NCI-H2227 treated with DMSO at 0.1 percent for 48 hours (cell line): ENCODE data around the gene COL27A1.
"Not testable (repeated sequence)": the region's sequence is repeated elsewhere in the genome, so short reads cannot be mapped to it uniquely, and the experiment has no call there.

Experiments
- DNase-seq: peaks from one replicate; lab custom pipeline; 2025; lab: John Stamatoyannopoulos, UW

The COL27A1 gene

DNA sequence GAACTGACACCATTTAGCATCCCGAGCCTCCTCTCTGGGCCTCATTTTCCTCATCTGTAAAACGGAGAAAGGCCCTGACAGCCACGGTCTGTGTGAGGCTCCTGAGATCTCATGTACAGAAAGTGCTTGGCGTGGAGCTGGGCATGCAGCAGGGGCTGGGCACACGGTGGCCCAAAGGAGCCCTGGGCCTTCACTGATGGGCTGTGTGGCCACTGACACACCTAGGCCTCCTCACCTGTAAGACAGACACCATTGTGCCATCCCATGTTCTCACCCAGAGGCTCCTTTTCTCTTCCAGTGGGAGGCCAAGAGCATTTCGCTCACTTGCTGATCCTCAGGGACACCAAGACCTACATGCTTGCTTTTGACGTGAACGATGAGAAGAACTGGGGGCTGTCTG lies 169.2 kb downstream of the COL27A1 start:
- no peak for DNase-seq

DNA sequence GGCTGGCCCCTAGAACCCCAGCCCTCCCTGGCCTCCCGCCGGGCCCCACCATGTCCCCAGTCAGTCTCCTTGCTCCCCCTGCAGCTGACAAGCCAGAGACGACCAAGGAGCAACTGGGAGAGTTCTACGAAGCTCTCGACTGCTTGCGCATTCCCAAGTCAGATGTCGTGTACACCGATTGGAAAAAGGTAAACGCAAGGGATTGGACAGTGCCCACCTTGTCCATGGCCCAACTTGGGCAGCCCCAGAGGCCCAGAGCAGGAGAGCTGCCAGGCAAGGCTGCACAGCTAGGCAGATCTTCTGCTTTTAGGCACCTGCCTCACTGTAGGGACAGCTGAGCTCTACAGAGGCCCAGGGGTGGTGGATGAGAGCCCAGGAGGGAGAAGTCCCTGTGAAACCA lies 169.6 kb downstream of the COL27A1 start:
- DNase-seq = not testable (repeated sequence)

GRCh38 chr9:114325684-114326254 lies 170.4 kb downstream of the COL27A1 start:
- not testable (repeated sequence) for DNase-seq

GRCh38 chr9:114327749-114328148 lies 172.4 kb downstream of the COL27A1 start:
- DNase-seq = no peak

GRCh38 chr9:114328357-114328820 lies 173.1 kb downstream of the COL27A1 start:
- not testable (repeated sequence) for DNase-seq

DNA sequence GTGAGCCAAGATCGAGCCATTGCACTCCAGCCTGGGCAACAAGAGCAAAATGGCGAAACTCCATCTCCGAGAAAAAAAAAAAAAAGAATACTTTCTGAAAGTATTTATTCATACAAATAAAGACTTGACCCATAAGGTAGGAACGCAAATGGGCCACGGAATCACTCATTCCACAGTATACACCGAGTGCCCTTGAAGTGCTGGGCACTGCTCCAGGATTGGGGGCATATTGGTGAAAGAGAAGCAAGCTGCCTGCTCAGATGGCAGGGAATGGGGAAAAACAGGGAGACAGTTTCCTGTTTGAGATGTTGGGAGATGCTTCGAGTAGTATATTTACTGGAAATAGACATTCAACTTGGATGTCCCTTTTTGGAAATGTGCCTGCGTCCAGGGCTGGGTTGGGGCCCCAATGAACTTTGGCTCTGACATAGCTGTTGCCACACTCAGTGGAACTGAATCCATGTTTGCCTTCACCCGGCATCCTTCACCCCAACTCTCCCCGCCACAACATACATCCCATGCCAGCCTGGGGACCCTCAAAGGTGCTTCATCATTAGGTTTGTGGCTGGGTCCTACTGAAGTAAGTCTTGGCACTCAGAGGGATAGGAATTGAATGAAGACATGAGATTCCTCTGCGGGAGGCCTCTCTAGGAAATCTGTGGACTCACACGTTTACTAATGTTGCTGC lies 173.7 kb downstream of the COL27A1 start:
- not testable (repeated sequence) for DNase-seq

DNA sequence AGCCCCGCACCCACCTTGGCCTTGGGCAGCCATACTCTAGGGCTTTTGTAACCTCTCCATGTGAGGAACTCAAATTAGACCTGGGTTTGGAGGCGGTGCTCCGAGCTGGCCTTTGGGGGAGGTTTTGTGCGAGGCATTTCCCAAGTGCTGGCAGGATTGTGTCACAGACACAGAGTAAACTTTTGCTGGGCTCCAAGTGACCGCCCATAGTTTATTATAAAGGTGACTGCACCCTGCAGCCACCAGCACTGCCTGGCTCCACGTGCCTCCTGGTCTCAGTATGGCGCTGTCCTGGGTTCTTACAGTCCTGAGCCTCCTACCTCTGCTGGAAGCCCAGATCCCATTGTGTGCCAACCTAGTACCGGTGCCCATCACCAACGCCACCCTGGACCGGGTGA lies 174.3 kb downstream of the COL27A1 start, which contains the start of gene ORM2:
ORM2 (plus strand) TSS at position 245 of the 398 bp plus-strand sequence; CDS start at position 281, 36 bp downstream.
- not testable (repeated sequence) for DNase-seq

GRCh38 chr9:114330636-114331035 lies 175.3 kb downstream of the COL27A1 start:
- no peak for DNase-seq

DNA sequence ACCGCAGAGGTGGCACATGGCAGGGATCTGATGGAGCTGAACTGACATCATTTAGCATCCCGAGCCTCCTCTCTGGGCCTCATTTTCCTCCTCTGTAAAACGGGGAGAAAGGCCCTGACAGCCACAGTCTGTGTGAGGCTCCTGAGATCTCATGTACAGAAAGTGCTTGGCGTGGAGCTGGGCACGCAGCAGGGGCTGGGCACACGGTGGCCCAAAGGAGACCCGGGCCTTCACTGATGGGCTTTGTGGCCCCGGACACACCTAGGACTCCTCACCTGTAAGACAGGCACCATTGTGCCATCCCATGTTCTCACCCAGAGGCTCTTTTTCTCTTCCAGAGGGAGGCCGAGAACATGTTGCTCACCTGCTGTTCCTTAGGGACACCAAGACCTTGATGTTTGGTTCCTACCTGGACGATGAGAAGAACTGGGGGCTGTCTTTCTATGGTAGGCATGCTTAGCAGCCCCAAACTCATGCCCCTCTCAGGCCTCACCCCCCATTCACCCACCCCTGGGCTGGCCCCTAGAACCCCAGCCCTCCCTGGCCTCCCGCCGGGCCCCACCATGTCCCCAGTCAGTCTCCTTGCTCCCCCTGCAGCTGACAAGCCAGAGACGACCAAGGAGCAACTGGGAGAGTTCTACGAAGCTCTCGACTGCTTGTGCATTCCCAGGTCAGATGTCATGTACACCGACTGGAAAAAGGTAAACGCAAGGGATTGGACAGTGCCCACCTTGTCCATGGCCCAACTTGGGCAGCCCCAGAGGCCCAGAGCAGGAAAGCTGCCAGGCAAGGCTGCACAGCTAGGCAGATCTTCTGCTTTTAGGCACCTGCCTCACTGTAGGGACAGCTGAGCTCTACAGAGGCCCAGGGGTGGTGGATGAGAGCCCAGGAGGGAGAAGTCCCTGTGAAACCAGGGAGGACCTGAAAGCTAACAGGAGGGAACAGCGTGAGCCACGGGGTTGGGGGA lies 176.2 kb downstream of the COL27A1 start:
- not testable (repeated sequence) for DNase-seq

DNA sequence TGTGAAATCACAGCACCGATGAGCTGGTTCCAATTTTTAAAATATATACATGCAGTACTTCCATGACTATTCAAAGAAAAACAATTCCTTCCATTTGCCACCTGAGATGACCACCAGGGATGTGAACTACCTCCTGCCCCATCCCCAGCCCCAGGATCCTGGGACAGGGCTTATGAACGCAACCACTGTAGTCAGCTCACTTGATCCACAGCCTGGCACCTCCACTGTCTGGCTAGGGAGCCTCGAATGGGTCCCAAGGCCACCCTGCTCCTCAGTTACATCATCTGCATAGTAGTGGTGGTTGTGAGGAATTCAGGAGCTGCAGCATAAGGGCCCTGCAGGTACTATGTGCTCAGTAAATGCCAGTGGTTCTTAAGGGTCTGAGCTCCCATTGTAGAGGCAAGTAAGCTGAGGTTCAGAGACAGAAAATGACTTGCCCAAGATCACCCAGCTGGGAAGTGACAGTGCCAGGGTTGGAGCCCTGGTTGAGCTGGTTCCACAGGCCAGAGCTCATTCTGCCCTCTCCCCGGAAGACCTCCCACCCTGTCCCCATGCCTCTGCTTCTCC lies 177.2 kb downstream of the COL27A1 start:
- not testable (repeated sequence) for DNase-seq

GRCh38 chr9:114333718-114334117 lies 178.4 kb downstream of the COL27A1 start:
- not testable (repeated sequence) for DNase-seq

DNA sequence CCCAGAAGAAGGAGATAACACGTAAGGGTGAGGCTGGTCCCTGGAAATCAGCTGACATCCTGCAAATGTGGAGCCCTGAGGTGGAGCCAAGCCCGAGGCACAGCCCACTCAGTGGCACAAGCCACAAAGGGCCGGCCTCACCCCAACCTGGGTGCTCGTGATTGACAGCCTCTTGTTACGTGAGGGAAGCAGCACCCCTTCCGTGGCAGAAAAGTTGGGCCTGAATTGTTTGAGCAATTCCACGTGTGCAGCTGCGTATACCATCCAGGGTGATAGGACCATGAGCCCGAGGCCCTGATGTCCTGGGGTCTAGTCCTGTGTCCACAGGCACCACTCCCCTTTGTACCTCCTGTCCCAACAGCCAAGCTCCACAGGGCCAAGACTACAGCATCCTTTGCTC lies 179.2 kb downstream of the COL27A1 start:
- DNase-seq = no peak

GRCh38 chr9:114335745-114336144 lies 180.4 kb downstream of the COL27A1 start:
- no peak for DNase-seq

DNA sequence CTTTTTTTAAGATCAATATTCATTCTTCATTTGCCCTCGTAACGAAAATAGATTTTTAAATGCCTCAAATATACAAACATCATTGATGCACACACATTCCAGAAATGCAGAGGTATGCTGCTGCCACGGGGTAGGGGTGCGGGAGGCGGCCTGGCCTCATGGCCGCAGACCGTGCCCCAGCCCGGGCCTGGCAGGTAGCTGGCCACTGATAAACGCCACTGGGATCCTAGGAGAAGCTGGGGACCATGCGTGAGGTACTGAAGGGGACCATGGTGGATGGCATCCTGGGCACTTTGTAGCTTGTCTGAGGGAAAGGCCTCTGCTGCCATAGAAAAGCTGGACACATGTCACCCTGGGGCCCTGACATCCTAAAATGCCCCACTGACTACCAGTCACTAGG lies 180.8 kb downstream of the COL27A1 start:
- DNase-seq = no peak

- DNase-seq = no peak
These were observed 181.5 kb downstream of the COL27A1 start for GRCh38 chr9:114336699-114337395.

DNA sequence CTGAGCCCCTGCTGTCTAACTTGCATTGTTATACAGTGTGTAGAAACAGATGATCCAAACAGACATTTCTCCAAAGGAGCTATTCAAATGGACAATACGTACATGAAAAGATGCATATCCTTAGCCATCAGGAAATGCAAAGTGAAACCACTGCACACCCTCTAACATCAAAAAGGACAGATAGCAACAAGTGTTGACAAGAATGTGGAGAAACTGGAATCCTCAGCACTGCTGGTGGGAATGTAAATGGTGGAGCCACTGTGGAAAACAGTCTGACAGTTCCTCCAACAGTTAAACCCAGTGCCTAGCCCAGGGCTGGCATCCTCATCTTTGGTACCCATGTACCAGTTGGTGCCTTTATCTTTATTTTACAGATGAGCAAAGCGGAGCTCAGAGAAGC lies 182.8 kb downstream of the COL27A1 start:
- DNase-seq = no peak

GRCh38 chr9:114339130-114339908 lies 184.0 kb downstream of the COL27A1 start:
- DNase-seq = no peak

DNA sequence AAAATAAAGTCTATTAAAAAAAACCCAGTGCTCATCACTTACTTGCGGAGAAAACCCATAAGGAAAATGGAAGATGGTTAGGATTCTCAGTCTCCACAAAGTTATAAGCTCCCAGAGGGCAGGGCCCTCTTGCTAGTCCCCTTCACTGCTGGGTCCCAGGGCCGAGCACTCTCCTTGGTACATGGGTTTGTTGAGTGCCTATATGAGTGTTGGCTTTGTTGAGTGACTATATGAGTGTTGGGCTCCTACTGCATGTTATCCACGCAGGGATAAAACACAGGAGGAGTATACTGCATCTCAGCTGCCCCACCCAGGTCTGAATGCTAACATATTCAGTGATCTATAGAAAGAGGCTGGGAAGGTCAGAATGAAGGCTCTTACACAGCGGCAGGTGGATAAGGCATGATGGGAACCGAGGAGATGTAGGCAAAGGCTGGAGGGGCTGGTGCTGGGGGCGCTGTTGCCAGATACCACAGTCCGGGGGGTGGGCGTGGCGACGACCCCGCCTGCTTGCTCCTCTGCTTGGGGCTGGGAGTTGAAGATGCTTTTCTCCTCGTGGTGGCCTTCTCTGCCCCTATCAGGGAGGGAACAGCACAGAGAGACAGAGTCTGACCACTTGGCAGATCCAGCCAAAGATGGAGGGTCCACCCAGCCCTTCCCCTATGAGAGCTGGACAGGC lies 186.0 kb downstream of the COL27A1 start:
- DNase-seq = no peak

DNA sequence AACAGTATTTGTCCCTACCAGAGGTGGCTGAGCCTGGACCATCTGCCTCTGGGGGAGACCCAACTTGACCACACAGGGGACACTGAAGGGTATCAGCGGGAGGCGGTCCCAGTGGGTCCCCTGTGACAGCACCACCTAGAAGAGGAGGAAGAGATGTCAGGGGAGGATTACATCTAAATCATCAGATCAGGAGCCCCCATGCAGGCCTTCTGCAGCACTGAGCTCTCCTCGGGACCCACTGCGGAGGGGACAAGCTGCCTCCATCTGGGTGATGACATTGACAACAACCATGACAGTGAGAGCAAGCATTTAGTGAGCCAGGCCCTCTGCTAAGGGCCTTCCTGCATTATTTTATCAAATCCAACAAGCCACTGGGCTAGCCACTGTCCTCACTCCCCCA lies 186.7 kb downstream of the COL27A1 start:
- DNase-seq = no peak
